ENCODE results near the gene RPL37A.

Gene RPL37A

GRCh38 chr2:216465579-216466195 lies 33.0 kb upstream of the RPL37A start:
- TF ChIP-seq CTCF (IDR thresholded peaks at IDR 0.05; ENCODE audit: low read depth, low read length, missing control alignments): no peak
- DNase-seq (ENCODE audit: extremely low read depth, low read depth): peak; percentile 52
- H3K4me3 ChIP-seq (replicated peaks; ENCODE audit: low read depth, low read length): no peak overlapping the region

GRCh38 chr2:216467845-216468244 lies 30.8 kb upstream of the RPL37A start:
- TF ChIP-seq CTCF (IDR thresholded peaks at IDR 0.05; ENCODE audit: low read depth, low read length, missing control alignments): no peak
- no peak overlapping the region for H3K4me3 ChIP-seq (replicated peaks; ENCODE audit: low read depth, low read length)
- no peak for DNase-seq (ENCODE audit: extremely low read depth, low read depth)

- no peak for TF ChIP-seq CTCF (IDR thresholded peaks at IDR 0.05; ENCODE audit: low read depth, low read length, missing control alignments)
- no peak overlapping the region for H3K4me3 ChIP-seq (replicated peaks; ENCODE audit: low read depth, low read length)
Observed at GRCh38 chr2:216469661-216470060, 29.0 kb upstream of the RPL37A start.

GRCh38 chr2:216473187-216473586 lies 25.5 kb upstream of the RPL37A start:
- DNase-seq (ENCODE audit: extremely low read depth, low read depth): no peak
- no peak for TF ChIP-seq CTCF (IDR thresholded peaks at IDR 0.05; ENCODE audit: low read depth, low read length, missing control alignments)
- H3K4me3 ChIP-seq (replicated peaks; ENCODE audit: low read depth, low read length): no peak overlapping the region

More at GRCh38 chr2:216469661-216470060, 29.0 kb upstream of the RPL37A start:
- no peak for DNase-seq (ENCODE audit: extremely low read depth, low read depth)

- no peak for DNase-seq (ENCODE audit: extremely low read depth, low read depth)
- H3K4me3 ChIP-seq (replicated peaks; ENCODE audit: low read depth, low read length): no peak overlapping the region
- TF ChIP-seq CTCF (IDR thresholded peaks at IDR 0.05; ENCODE audit: low read depth, low read length, missing control alignments): no peak
Observed at GRCh38 chr2:216474925-216475670, 23.5 kb upstream of the RPL37A start.

GRCh38 chr2:216475767-216476166 lies 22.9 kb upstream of the RPL37A start:
- no peak for DNase-seq (ENCODE audit: extremely low read depth, low read depth)
- H3K4me3 ChIP-seq (replicated peaks; ENCODE audit: low read depth, low read length): no peak overlapping the region
- no peak for TF ChIP-seq CTCF (IDR thresholded peaks at IDR 0.05; ENCODE audit: low read depth, low read length, missing control alignments)
